Measurements from ENCODE around the gene TAF6.

Gene TAF6

DNA sequence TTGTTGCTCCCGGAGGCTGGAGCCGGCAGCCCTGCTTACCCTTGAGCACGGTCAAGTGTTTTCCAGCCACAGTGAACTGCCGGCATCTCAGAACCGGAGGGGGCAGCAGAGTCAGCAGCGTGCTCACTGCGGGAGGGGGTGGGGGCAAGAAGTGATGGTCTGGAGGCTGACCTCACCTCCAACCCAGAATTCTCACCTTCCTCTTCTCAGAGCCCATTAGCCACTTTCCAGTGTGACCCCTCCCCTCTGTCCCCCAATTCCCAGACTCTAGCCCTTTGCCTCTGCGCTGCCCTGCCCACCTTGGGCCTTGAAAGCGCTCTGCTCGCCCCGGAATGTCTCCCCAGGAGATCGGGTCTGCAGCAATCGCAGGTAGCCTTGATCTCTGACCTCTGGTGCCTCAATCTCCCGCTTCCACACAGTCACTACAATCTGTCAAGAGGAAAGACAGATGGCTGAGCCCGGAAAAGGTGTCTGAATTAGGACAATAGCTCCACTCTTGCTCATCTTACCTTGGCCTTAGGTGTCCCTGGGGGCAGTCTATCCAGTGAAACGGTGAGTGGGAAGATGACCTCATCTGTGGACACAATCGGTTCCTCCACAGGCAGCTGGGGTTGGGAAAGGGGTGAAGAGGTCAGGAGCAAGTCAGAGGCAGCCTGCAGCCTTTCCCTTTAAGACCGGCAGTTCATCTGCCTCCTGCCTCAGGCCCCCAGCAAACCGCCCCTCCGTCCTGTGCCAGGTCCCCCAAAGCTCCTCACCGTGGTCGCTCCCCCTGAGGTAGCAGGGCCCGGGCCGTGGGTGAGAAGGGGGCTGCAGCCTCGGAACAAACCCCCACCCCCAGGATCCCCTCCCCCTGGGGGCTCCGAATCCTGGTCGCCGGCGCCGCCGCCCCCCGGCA lies 38.4 kb upstream of the TAF6 start:
- no peaks in the 10 kb centered on the region for H3K9me3 ChIP-seq (ENCODE audit: control insufficient read depth in 2 of 2, low read length in 2 of 2)
- H3K27me3 ChIP-seq (ENCODE audit: control insufficient read depth in 1 of 2, insufficient read depth in 2 of 2, low read length in 2 of 2), result no peaks in the 10 kb centered on the region
- peak overlapping the region; percentile 73 to 80 for H3K9ac ChIP-seq (ENCODE audit: low read length in 2 of 2)
- H3K27ac ChIP-seq (ENCODE audit: low read length), result peak overlapping the region; percentile 55
- H3K4me1 ChIP-seq (ENCODE audit: control insufficient read depth, insufficient read depth, low read length), result peaks cover 26% of the 10 kb centered on the region
- H3K4me3 ChIP-seq (ENCODE audit: low read length in 2 of 2), result peak overlapping the region; percentile 44 to 81
- peaks cover 11 to 22% of the 10 kb centered on the region in 2 donors for H3K36me3 ChIP-seq (ENCODE audit: control insufficient read depth in 2 of 2, insufficient read depth in 2 of 2, low read length in 2 of 2)

DNA sequence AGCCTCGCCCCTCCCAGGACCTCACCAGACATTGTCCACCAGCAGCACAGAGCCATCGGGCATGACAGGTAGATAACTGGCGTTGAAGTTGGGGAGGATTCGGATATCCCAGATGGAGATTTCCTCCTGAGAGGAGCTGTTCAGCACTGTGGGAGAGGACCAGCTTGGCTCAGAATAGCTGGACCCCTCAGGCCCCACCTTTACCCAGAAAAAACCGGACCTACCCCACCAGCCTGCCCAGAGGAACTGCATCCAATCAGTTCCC lies 37.8 kb upstream of the TAF6 start:
- Histone ChIP-seq H3K9me3 (ENCODE audit: control insufficient read depth in 2 of 2, low read length in 2 of 2) (no peaks in the 10 kb centered on the region), H3K36me3 (ENCODE audit: control insufficient read depth in 2 of 2, insufficient read depth in 2 of 2, low read length in 2 of 2) (peaks cover 11 to 22% of the 10 kb centered on the region in 2 donors), H3K27me3 (ENCODE audit: control insufficient read depth in 1 of 2, insufficient read depth in 2 of 2, low read length in 2 of 2) (no peaks in the 10 kb centered on the region), H3K9ac (ENCODE audit: low read length in 2 of 2) (no peak overlapping the region), H3K27ac (ENCODE audit: low read length) (no peak overlapping the region), H3K4me3 (ENCODE audit: low read length in 2 of 2) (no peak overlapping the region), H3K4me1 (ENCODE audit: control insufficient read depth, insufficient read depth, low read length) (peaks cover 26% of the 10 kb centered on the region)

DNA sequence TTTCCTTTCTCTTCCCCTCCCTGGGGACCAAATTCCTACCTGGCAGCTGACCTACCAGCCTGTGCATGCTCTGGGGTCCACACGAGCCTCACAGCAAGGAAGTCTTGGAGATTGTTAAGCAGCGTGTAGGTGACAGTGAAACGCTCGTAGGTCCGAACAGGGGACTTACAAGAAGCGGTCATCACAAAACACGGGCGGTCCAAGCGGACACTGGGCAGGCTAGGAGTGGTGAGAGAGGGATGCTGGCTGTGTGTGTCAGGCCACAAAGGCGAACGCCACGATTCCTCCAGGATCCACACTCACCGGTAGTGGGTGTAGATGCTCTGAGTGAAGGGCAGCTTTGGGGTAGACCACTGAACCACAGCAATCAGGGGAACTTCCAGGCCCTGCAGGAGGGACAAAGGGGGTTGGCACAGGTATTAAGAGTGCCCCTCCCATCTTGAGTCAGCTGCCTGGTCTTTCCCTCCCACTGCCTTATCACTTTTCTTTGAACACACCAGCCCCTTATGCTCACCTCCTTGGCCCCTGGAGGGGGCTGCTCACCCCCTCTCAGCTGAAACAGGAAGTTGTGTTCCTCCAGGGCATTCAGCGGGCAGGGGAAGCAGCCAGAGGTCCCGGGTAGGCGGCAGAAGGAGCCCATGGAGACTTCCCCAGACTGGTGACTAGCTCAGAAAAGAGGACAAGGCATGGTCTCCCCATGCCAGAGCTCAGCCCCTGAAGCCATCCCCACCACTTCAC lies 37.3 kb upstream of the TAF6 start:
- Histone ChIP-seq H3K4me3 (ENCODE audit: low read length in 2 of 2) (no peak overlapping the region), H3K4me1 (ENCODE audit: control insufficient read depth, insufficient read depth, low read length) (peaks cover 26% of the 10 kb centered on the region), H3K9me3 (ENCODE audit: control insufficient read depth in 2 of 2, low read length in 2 of 2) (no peaks in the 10 kb centered on the region), H3K36me3 (ENCODE audit: control insufficient read depth in 2 of 2, insufficient read depth in 2 of 2, low read length in 2 of 2) (peaks cover 11 to 22% of the 10 kb centered on the region in 2 donors), H3K27me3 (ENCODE audit: control insufficient read depth in 1 of 2, insufficient read depth in 2 of 2, low read length in 2 of 2) (no peaks in the 10 kb centered on the region), H3K27ac (ENCODE audit: low read length) (no peak overlapping the region), H3K9ac (ENCODE audit: low read length in 2 of 2) (no peak overlapping the region)

- Histone ChIP-seq H3K27me3 (ENCODE audit: control insufficient read depth in 1 of 2, insufficient read depth in 2 of 2, low read length in 2 of 2) (no peaks in the 10 kb centered on the region), H3K4me3 (ENCODE audit: low read length in 2 of 2) (no peak overlapping the region), H3K36me3 (ENCODE audit: control insufficient read depth in 2 of 2, insufficient read depth in 2 of 2, low read length in 2 of 2) (peaks cover 11 to 22% of the 10 kb centered on the region in 2 donors), H3K9me3 (ENCODE audit: control insufficient read depth in 2 of 2, low read length in 2 of 2) (no peaks in the 10 kb centered on the region), H3K9ac (ENCODE audit: low read length in 2 of 2) (no peak overlapping the region), H3K27ac (ENCODE audit: low read length) (no peak overlapping the region), H3K4me1 (ENCODE audit: control insufficient read depth, insufficient read depth, low read length) (peaks cover 26% of the 10 kb centered on the region)
Observed at GRCh38 chr7:100155553-100156317, 36.6 kb upstream of the TAF6 start.

DNA sequence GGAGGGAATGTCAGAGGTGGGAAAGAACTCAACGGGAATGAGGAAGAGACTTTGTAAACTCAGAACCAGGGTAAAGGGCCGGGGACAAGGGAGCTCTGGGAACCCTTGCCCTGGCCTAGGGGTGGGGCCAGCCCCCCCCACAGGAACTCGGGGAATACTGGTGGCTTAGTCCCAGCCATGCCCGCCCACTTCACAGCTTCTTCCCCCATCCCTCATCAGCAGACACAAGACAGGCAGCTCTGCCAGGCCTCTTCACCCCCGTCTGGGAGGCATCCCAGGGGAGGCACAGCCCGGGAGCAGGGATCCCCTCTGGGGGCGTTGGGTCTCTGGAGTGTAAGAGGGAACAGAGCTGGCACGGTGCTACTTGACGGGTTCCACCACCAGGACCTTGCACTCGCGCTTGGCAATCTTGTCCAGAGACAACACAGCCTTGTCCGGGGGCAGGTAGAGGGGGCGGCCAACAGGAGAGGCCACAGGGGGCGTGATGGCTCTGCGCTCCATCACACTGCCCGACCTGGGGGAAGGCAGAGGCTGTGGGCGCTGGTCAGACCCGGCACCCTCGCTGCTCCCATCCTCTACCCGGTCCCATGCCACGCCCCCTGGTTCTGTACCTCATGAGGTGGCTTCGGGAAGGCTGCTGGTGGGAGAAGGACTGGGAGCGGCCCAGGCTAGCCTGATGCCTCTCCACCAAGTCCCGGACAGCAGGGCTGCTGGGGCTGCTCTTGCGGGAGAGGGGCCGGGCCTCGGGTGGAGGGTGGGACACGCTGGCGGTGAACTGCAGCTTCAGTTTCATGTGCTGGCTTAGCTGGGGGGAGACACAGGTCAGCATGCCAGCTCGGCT lies 35.7 kb upstream of the TAF6 start:
- H3K27ac ChIP-seq (ENCODE audit: low read length), result no peak overlapping the region
- no peak overlapping the region for H3K4me3 ChIP-seq (ENCODE audit: low read length in 2 of 2)
- H3K9ac ChIP-seq (ENCODE audit: low read length in 2 of 2), result no peak overlapping the region
- no peaks in the 10 kb centered on the region for H3K9me3 ChIP-seq (ENCODE audit: control insufficient read depth in 2 of 2, low read length in 2 of 2)
- H3K27me3 ChIP-seq (ENCODE audit: control insufficient read depth in 1 of 2, insufficient read depth in 2 of 2, low read length in 2 of 2), result no peaks in the 10 kb centered on the region
- peaks cover 11 to 22% of the 10 kb centered on the region in 2 donors for H3K36me3 ChIP-seq (ENCODE audit: control insufficient read depth in 2 of 2, insufficient read depth in 2 of 2, low read length in 2 of 2)
- peaks cover 27% of the 10 kb centered on the region for H3K4me1 ChIP-seq (ENCODE audit: control insufficient read depth, insufficient read depth, low read length)

GRCh38 chr7:100153708-100154535 lies 34.8 kb upstream of the TAF6 start:
- no peaks in the 10 kb centered on the region for H3K9me3 ChIP-seq (ENCODE audit: control insufficient read depth in 2 of 2, low read length in 2 of 2)
- H3K9ac ChIP-seq (ENCODE audit: low read length in 2 of 2), result no peak overlapping the region
- no peak overlapping the region for H3K27ac ChIP-seq (ENCODE audit: low read length)
- H3K36me3 ChIP-seq (ENCODE audit: control insufficient read depth in 2 of 2, insufficient read depth in 2 of 2, low read length in 2 of 2), result peaks cover 11 to 22% of the 10 kb centered on the region in 2 donors
- no peaks in the 10 kb centered on the region for H3K27me3 ChIP-seq (ENCODE audit: control insufficient read depth in 1 of 2, insufficient read depth in 2 of 2, low read length in 2 of 2)
- peaks cover 29% of the 10 kb centered on the region for H3K4me1 ChIP-seq (ENCODE audit: control insufficient read depth, insufficient read depth, low read length)
- H3K4me3 ChIP-seq (ENCODE audit: low read length in 2 of 2), result no peak overlapping the region

- no peak overlapping the region for H3K4me3 ChIP-seq (ENCODE audit: low read length in 2 of 2)
Observed at GRCh38 chr7:100152937-100153666, 33.9 kb upstream of the TAF6 start.

DNA sequence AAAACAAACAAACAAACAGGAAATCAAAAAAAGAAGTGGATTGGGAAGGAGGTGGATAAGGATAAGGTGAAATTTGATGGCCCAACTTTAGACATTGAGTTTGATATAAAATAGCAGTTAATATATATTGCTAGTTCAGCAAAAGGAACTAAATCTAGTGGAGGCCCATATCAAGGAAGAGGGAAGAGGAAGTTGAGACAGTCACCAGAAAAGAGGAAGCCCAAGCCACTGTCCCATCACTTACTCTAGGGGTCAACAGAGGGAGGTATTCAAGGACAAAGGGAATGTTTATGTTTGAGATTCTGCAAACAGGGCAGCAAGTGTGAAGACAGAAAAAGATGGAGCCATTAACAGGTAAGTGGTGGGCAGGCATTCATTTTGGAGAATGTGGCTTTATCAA lies 33.2 kb upstream of the TAF6 start:
- no peaks in the 10 kb centered on the region for H3K27me3 ChIP-seq (ENCODE audit: control insufficient read depth in 1 of 2, insufficient read depth in 2 of 2, low read length in 2 of 2)
- no peaks in the 10 kb centered on the region for H3K9me3 ChIP-seq (ENCODE audit: control insufficient read depth in 2 of 2, low read length in 2 of 2)
- H3K36me3 ChIP-seq (ENCODE audit: control insufficient read depth in 2 of 2, insufficient read depth in 2 of 2, low read length in 2 of 2), result peaks cover 11 to 22% of the 10 kb centered on the region in 2 donors
- no peak overlapping the region for H3K27ac ChIP-seq (ENCODE audit: low read length)
- no peak overlapping the region for H3K4me3 ChIP-seq (ENCODE audit: low read length in 2 of 2)
- peaks cover 23% of the 10 kb centered on the region for H3K4me1 ChIP-seq (ENCODE audit: control insufficient read depth, insufficient read depth, low read length)
- no peak overlapping the region for H3K9ac ChIP-seq (ENCODE audit: low read length in 2 of 2)

More at GRCh38 chr7:100152937-100153666, 33.9 kb upstream of the TAF6 start:
- Histone ChIP-seq H3K27ac (ENCODE audit: low read length) (no peak overlapping the region), H3K27me3 (ENCODE audit: control insufficient read depth in 1 of 2, insufficient read depth in 2 of 2, low read length in 2 of 2) (no peaks in the 10 kb centered on the region), H3K9ac (ENCODE audit: low read length in 2 of 2) (no peak overlapping the region), H3K36me3 (ENCODE audit: control insufficient read depth in 2 of 2, insufficient read depth in 2 of 2, low read length in 2 of 2) (peaks cover 11 to 22% of the 10 kb centered on the region in 2 donors), H3K9me3 (ENCODE audit: control insufficient read depth in 2 of 2, low read length in 2 of 2) (no peaks in the 10 kb centered on the region), H3K4me1 (ENCODE audit: control insufficient read depth, insufficient read depth, low read length) (peaks cover 28% of the 10 kb centered on the region)
